ENCODE measurements around the gene KCTD11.
A peak's percentile ranks its signal among the peaks of the same experiment; 100 is the strongest.
"Not testable (repeated sequence)": the region's sequence is repeated elsewhere in the genome, so short reads cannot be mapped to it uniquely, and the experiment has no call there.

Gene KCTD11

DNA sequence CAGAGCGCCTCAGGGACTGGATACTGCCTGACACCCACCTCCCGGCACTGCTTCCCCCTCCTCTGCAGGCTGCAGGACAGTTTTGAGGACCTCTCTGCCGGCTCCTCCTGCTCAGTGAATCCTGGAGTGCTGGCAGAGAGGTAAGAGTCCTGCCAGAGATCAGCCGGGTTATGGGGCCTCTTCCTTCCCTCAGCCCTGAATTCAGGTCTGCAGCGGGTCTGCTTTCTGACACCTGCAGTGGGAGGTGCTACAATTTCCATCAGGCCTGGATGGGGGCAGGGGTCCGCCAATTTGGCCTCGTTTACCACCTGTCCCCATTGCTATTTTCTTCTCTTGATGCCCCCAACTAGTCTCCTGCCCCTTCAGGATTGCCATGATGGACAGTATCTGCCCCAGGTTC is 19.9 kb upstream of the KCTD11 start:
- POLR2A ChIA-PET = no interaction called here

DNA sequence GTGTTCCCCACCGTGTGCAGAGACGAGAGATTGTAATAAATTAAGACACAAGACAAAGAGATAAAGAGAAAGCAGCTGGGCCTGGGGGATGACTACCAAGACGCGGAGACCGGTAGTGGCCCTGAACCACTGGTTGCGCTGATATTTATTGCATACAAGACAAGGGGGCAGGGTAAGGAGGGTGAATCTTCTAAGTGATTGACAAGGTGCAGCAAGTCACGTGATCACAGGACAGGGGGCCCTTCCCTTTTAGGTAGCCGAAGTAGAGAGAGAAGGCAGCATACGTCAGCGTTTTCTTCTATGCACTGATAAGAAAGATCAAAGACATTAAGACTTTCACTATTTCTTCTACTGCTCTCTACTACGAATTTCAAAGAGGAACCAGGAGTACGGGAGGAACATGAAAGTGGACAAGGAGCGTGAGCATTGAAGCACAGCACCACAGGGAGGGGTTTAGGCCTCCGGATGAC is 19.3 kb upstream of the KCTD11 start:
- POLR2A ChIA-PET; DNase-seq; H3K27ac ChIP-seq (ENCODE audit: insufficient read depth in 1 of 2, low read depth in 1 of 2, low read length in 2 of 2, poor library complexity in 1 of 2, severe bottlenecking in 2 of 2); H3K4me3 ChIP-seq (ENCODE audit: control insufficient read depth in 1 of 7, extremely low read depth in 1 of 7, insufficient read depth in 4 of 7, low read depth in 2 of 7, low read length in 6 of 7); CTCF ChIA-PET; H3K27me3 ChIP-seq (replicated peaks in 2 of 5; ENCODE audit: control insufficient read depth in 4 of 5, insufficient read depth in 5 of 5, low read length in 4 of 5); H3K9me3 ChIP-seq (ENCODE audit: control extremely low read depth in 1 of 5, control insufficient read depth in 4 of 5, insufficient read depth in 2 of 5, low read depth in 1 of 5, low read length in 4 of 5); H3K36me3 ChIP-seq (ENCODE audit: control insufficient read depth in 4 of 4, insufficient read depth in 4 of 4, low read length in 3 of 4): not testable (repeated sequence)
- H3K4me1 ChIP-seq (ENCODE audit: control extremely low read depth in 1 of 4, control insufficient read depth in 4 of 4, insufficient read depth in 4 of 4, low read length in 3 of 4) = peaks cover 15 to 66% (median 60%) of the 10 kb centered on the region in 4 experiments
- WGBS (ENCODE audit: insufficient coverage) = 65% methylated on average over 10 of the region's 14 CpGs

More for the DNA sequence above, 19.9 kb upstream of the KCTD11 start:
- 54% methylated on average over 7 of the region's 7 CpGs for WGBS (ENCODE audit: insufficient coverage)
- Histone ChIP-seq H3K9me3 (ENCODE audit: control extremely low read depth in 1 of 5, control insufficient read depth in 4 of 5, insufficient read depth in 2 of 5, low read depth in 1 of 5, low read length in 4 of 5) (no peaks in the 10 kb centered on the region), H3K4me1 (ENCODE audit: control extremely low read depth in 1 of 4, control insufficient read depth in 4 of 4, insufficient read depth in 4 of 4, low read length in 3 of 4) (peaks cover 10 to 63% (median 57%) of the 10 kb centered on the region in 4 experiments), H3K27ac (ENCODE audit: insufficient read depth in 1 of 2, low read depth in 1 of 2, low read length in 2 of 2, poor library complexity in 1 of 2, severe bottlenecking in 2 of 2) (peak overlapping the region in 1 of 2 experiments; percentile 43), H3K4me3 (ENCODE audit: control insufficient read depth in 1 of 7, extremely low read depth in 1 of 7, insufficient read depth in 4 of 7, low read depth in 2 of 7, low read length in 6 of 7) (no peak overlapping the region), H3K36me3 (ENCODE audit: control insufficient read depth in 4 of 4, insufficient read depth in 4 of 4, low read length in 3 of 4) (peaks cover 0 to 2% (median 0%) of the 10 kb centered on the region in 4 experiments), H3K27me3 (replicated peaks in 2 of 5; ENCODE audit: control insufficient read depth in 4 of 5, insufficient read depth in 5 of 5, low read length in 4 of 5) (no peaks in the 10 kb centered on the region)
- CTCF ChIA-PET = no interaction called here
- DNase-seq = no peak

DNA sequence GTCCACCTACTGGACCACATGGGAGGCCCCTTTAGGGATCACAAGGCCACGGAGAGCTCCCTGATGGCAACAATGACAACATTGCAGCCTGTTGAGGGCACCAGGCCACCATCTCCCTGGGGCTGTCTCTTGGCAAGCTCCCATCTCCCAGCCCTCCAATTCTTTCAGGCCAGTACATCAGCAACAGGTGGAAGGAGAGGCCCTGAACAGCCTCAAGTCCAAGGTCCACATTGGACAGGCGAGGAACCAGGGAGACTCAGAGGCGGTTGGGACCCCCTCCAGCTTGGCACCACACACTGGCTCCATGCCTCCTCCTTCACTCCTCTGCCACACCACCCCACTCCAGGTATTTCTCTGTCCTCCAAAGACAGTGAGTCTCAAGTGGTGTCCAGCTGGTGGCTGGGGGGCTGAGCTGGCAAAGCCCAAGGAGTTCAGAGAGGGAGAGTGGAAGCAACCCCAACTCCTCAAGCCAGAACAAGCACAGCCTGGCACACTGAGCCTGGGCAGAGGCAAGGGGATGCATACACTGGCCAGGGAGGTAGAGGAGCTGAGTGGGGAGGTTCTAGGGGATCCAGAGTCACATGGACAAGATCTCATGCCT is 16.9 kb upstream of the KCTD11 start:
- WGBS (ENCODE audit: insufficient coverage) = 95% methylated on average over 2 of the region's 3 CpGs
- POLR2A ChIA-PET = no interaction called here
- peak overlapping the region in 1 of 2 experiments; percentile 79 for H3K27ac ChIP-seq (ENCODE audit: insufficient read depth in 1 of 2, low read depth in 1 of 2, low read length in 2 of 2, poor library complexity in 1 of 2, severe bottlenecking in 2 of 2)

DNA sequence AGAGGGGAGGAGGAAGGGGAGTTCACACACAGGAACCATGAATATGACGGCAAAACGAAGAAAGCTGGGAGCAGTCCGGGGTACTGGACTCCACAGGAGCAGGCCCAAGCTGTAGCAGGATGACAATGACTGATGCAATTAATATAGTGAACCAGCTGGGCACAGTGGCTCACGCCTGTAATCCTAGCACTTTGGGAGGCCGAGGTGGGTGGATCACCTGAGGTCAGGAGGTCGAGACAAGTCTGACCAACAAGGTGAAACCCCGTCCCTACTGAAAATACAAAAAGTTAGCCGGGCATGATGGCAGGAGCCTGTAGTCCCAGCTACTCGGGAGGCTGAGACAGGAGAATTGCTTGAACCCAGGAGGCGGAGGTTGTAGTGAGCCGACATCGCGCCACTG is 16.2 kb upstream of the KCTD11 start:
- ChIA-PET POLR2A (interaction anchor here (0.9 to 1.2 kb wide), 3 partner anchors 16 to 115 kb away, joined by 3 to 4 read pairs (median 3); no protein-coding TSS in a partner anchor), CTCF (interaction anchor here (0.6 to 18.5 kb wide), 10 partner anchors 10 to 115 kb away, joined by 3 to 314 read pairs (median 8); partner anchors contain the start of genes ACADVL, DLG4 and NEURL4)
- not testable (repeated sequence) for H3K9me3 ChIP-seq (ENCODE audit: control extremely low read depth in 1 of 5, control insufficient read depth in 4 of 5, insufficient read depth in 2 of 5, low read depth in 1 of 5, low read length in 4 of 5); DNase-seq; H3K27me3 ChIP-seq (replicated peaks in 2 of 5; ENCODE audit: control insufficient read depth in 4 of 5, insufficient read depth in 5 of 5, low read length in 4 of 5)
- Histone ChIP-seq H3K27ac (ENCODE audit: insufficient read depth in 1 of 2, low read depth in 1 of 2, low read length in 2 of 2, poor library complexity in 1 of 2, severe bottlenecking in 2 of 2) (peak overlapping the region in 1 of 2 experiments; percentile 79), H3K4me3 (ENCODE audit: control insufficient read depth in 1 of 7, extremely low read depth in 1 of 7, insufficient read depth in 4 of 7, low read depth in 2 of 7, low read length in 6 of 7) (peak overlapping the region in 6 of 7 experiments; percentile 67 to 83 (median 78)), H3K36me3 (ENCODE audit: control insufficient read depth in 4 of 4, insufficient read depth in 4 of 4, low read length in 3 of 4) (peaks cover 2 to 21% (median 10%) of the 10 kb centered on the region in 4 experiments), H3K4me1 (ENCODE audit: control extremely low read depth in 1 of 4, control insufficient read depth in 4 of 4, insufficient read depth in 4 of 4, low read length in 3 of 4) (peaks cover 12 to 52% (median 46%) of the 10 kb centered on the region in 4 experiments)
- WGBS (ENCODE audit: insufficient coverage) = 87% methylated on average over 10 of the region's 13 CpGs

More for the DNA sequence above, 16.9 kb upstream of the KCTD11 start:
- H3K27me3 ChIP-seq (replicated peaks in 2 of 5; ENCODE audit: control insufficient read depth in 4 of 5, insufficient read depth in 5 of 5, low read length in 4 of 5) = no peaks in the 10 kb centered on the region
- no peaks in the 10 kb centered on the region for H3K9me3 ChIP-seq (ENCODE audit: control extremely low read depth in 1 of 5, control insufficient read depth in 4 of 5, insufficient read depth in 2 of 5, low read depth in 1 of 5, low read length in 4 of 5)
- H3K4me3 ChIP-seq (ENCODE audit: control insufficient read depth in 1 of 7, extremely low read depth in 1 of 7, insufficient read depth in 4 of 7, low read depth in 2 of 7, low read length in 6 of 7) = peak overlapping the region in 1 of 7 experiments; percentile 83
- H3K36me3 ChIP-seq (ENCODE audit: control insufficient read depth in 4 of 4, insufficient read depth in 4 of 4, low read length in 3 of 4) = peaks cover 0 to 17% (median 7%) of the 10 kb centered on the region in 4 experiments
- H3K4me1 ChIP-seq (ENCODE audit: control extremely low read depth in 1 of 4, control insufficient read depth in 4 of 4, insufficient read depth in 4 of 4, low read length in 3 of 4) = peaks cover 12 to 58% (median 53%) of the 10 kb centered on the region in 4 experiments
- no peak for DNase-seq
- CTCF ChIA-PET = interaction anchor here (1.3 to 18.5 kb wide), 4 partner anchors 9 to 14 kb away, joined by 6 to 314 read pairs (median 32); partner anchors contain the start of gene NEURL4

DNA sequence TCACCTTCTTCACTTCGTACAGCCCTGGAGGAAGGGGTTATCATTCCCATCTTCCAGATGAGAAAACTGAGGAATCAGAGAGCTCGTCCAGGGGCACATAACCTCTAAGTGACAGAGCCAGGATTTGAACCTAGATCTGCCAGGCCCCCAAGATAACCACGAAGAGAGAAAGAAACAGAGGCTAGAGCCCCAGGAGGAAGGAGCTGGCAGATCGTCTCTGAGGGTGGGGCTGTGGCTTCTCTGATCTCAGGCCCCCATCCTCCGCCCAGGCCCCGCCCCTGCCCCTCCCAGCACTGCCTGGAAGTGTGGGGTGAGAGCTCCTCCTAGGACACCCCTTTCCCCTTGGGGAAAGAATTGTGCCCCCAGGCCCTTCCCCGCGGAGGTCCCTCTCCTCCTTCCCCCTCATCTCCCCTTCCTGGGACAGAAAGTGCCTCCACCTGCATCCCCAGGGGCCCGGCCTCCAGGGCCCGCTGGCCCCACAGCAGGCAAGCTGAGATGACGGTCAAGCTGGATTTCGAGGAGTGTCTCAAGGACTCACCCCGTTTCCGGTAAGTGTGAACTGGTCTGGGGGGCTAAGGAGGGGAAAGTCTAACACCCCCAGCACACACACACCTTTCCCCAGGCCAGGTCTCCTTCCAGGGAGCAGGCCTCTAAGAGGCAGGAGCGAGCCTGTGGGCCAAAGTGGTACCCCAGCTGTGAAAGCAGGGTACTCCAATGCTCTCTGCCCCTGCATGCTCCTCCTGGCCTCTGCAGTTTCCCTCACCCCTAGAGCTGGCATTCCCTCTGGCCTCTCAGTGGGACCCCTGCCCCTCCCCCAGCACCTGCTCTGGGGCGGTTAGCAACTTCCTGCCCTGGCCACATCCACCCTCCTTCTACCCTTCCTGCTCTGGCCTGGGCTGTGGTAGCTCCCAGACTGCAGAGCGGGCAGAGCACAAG is 15.5 kb upstream of the KCTD11 start, which contains the start of gene ACAP1:
ACAP1 (plus strand) TSS at position 290 of the 936 bp plus-strand sequence; CDS start at position 496, 206 bp downstream.
- H3K27ac ChIP-seq (ENCODE audit: insufficient read depth in 1 of 2, low read depth in 1 of 2, low read length in 2 of 2, poor library complexity in 1 of 2, severe bottlenecking in 2 of 2) = peak within 1 kb of the TSS; percentile 46 to 79
- H3K4me3 ChIP-seq (ENCODE audit: control insufficient read depth in 1 of 7, extremely low read depth in 1 of 7, insufficient read depth in 4 of 7, low read depth in 2 of 7, low read length in 6 of 7) = peak within 1 kb of the TSS; percentile 51 to 83 (median 76)
- peaks cover 2 to 24% (median 15%) of the 10 kb centered on the region in 4 experiments for H3K36me3 ChIP-seq (ENCODE audit: control insufficient read depth in 4 of 4, insufficient read depth in 4 of 4, low read length in 3 of 4)
- H3K9me3 ChIP-seq (ENCODE audit: control extremely low read depth in 1 of 5, control insufficient read depth in 4 of 5, insufficient read depth in 2 of 5, low read depth in 1 of 5, low read length in 4 of 5) = no peaks in the 10 kb centered on the region
- no peaks in the 10 kb centered on the region for H3K27me3 ChIP-seq (replicated peaks in 2 of 5; ENCODE audit: control insufficient read depth in 4 of 5, insufficient read depth in 5 of 5, low read length in 4 of 5)
- WGBS (ENCODE audit: insufficient coverage) = 3% methylated on average over 9 of the region's 17 CpGs
- DNase-seq = peak in 2 of 3 donors; percentile 68 to 69
- POLR2A ChIA-PET = interaction anchor here (0.5 to 1.2 kb wide), 7 partner anchors 15 to 837 kb away, joined by 3 to 4 read pairs (median 3); no protein-coding TSS in a partner anchor
- CTCF ChIA-PET = interaction anchor here (0.6 to 18.5 kb wide), 13 partner anchors 9 to 116 kb away, joined by 3 to 314 read pairs (median 6); partner anchors contain the start of genes ACADVL, DLG4 and NEURL4
- peaks cover 12 to 49% (median 45%) of the 10 kb centered on the region in 4 experiments for H3K4me1 ChIP-seq (ENCODE audit: control extremely low read depth in 1 of 4, control insufficient read depth in 4 of 4, insufficient read depth in 4 of 4, low read length in 3 of 4)

DNA sequence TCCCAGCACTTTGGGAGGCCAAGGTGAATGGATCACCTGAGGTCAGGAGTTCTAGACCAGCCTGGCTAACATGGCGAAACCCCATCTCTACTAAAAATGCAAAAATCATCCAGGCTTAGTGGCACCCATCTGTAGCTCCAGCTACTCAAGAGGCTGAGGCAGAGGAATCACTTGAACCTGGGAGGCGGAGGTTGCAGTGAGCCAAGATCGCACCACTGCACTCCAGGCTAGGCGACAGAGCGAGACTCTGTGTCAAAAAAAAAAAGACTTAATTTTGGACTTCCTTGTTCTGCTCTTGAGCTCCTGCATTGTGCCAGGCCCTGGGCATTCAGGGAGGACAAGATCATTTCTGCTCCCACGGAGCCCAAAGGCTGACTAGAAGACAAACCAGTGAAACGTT is 14.4 kb upstream of the KCTD11 start:
- Histone ChIP-seq H3K36me3 (ENCODE audit: control insufficient read depth in 4 of 4, insufficient read depth in 4 of 4, low read length in 3 of 4) (peaks cover 5 to 34% (median 20%) of the 10 kb centered on the region in 4 experiments), H3K4me3 (ENCODE audit: control insufficient read depth in 1 of 7, extremely low read depth in 1 of 7, insufficient read depth in 4 of 7, low read depth in 2 of 7, low read length in 6 of 7) (peak overlapping the region in 6 of 7 experiments; percentile 67 to 83 (median 78)), H3K27ac (ENCODE audit: insufficient read depth in 1 of 2, low read depth in 1 of 2, low read length in 2 of 2, poor library complexity in 1 of 2, severe bottlenecking in 2 of 2) (peak overlapping the region in 1 of 2 experiments; percentile 79), H3K4me1 (ENCODE audit: control extremely low read depth in 1 of 4, control insufficient read depth in 4 of 4, insufficient read depth in 4 of 4, low read length in 3 of 4) (peaks cover 9 to 40% (median 34%) of the 10 kb centered on the region in 4 experiments)
- POLR2A ChIA-PET; H3K27me3 ChIP-seq (replicated peaks in 2 of 5; ENCODE audit: control insufficient read depth in 4 of 5, insufficient read depth in 5 of 5, low read length in 4 of 5); DNase-seq; H3K9me3 ChIP-seq (ENCODE audit: control extremely low read depth in 1 of 5, control insufficient read depth in 4 of 5, insufficient read depth in 2 of 5, low read depth in 1 of 5, low read length in 4 of 5): not testable (repeated sequence)
- WGBS (ENCODE audit: insufficient coverage) = 27% methylated on average over 6 of the region's 7 CpGs
- CTCF ChIA-PET = interaction anchor here (0.7 to 18.5 kb wide), 9 partner anchors 8 to 123 kb away, joined by 3 to 314 read pairs (median 8); partner anchors contain the start of gene NEURL4

Measured in common myeloid progenitor, CD34-positive (primary cell).